ENCODE measurements around the gene ANKRD11. TPM values are rescaled to one million over a fixed set of nuclear protein-coding genes. Genes with fewer than 3 reads are reported as not detected.

ANKRD11 gene
- total RNA-seq, 2 experiments from 2014 or later = 184 to 235 TPM

DNA sequence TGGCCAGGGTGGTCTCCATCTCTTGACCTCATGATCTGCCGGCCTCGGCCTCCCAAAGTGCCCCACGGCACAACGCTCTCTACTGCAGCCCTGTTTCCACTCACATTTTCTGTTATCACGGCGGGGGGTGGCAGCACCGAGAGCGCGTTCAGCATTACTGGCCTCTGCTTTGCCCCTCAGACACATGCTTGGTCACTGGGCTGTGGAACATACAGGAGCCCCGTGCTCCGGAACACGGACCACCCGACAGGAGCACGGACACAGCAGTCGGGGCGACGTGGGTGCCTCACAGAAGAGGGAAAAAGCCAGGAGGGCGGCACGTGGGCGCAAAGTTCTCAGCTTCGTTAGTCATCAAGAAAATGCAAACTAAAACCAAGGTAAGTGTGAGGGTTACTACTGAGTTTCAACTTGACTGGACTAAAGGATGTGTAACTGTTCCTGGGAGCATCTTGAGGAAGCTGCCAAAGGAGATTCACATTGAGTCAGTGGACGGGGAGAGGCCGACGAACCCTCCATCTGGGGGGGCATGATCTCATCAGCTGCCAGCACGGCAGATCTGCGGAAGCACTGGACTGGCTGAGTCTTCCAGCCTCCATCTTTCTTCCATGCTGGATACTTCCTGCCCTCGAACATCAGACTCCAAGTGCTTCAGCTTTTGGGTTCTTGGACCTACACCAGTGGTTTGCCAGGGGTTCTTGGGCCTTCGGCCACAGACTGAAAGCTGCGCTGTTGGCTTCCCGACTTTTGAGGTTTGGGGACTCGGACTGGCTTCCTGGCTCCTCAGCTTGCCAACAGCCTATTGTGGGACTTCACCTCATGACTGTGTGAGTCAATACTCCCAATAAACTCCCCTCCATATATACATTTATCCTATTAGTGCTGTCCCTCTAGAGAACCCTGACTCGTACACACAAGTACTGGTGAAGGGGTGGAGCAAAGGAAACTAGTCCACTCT, 166.0 kb downstream of the ANKRD11 start:
- Mint-ChIP-seq H3K36me3 (peaks cover 36% of the 10 kb centered on the region), H3K27ac (peak overlapping the region; percentile 84), H3K27me3 (no peaks in the 10 kb centered on the region), H3K9me3 (ENCODE audit: low read depth) (no peaks in the 10 kb centered on the region), H3K4me1 (peaks cover 91% of the 10 kb centered on the region), H3K4me3 (peak overlapping the region; percentile 18)
- CTCF ChIA-PET = interaction anchor here (1.0 to 2.5 kb wide), 4 partner anchors 8 to 185 kb away, joined by 3 to 12 read pairs (median 8); no protein-coding TSS in a partner anchor
- peak; percentile 65 for ATAC-seq
- peak; percentile 83 for DNase-seq

- peak overlapping the region; percentile 18 for H3K4me3 Mint-ChIP-seq
- H3K4me1 Mint-ChIP-seq = peaks cover 96% of the 10 kb centered on the region
- no peak for ATAC-seq
- CTCF ChIA-PET = interaction anchor here (1.0 to 2.5 kb wide), 4 partner anchors 7 to 184 kb away, joined by 3 to 12 read pairs (median 7); no protein-coding TSS in a partner anchor
- H3K36me3 Mint-ChIP-seq = peaks cover 38% of the 10 kb centered on the region
- no peaks in the 10 kb centered on the region for H3K9me3 Mint-ChIP-seq (ENCODE audit: low read depth)
- no peak for DNase-seq
- no peaks in the 10 kb centered on the region for H3K27me3 Mint-ChIP-seq
- peak overlapping the region; percentile 86 for H3K27ac Mint-ChIP-seq
Observed at GRCh38 chr16:89323120-89323960, 167.0 kb downstream of the ANKRD11 start.

DNA sequence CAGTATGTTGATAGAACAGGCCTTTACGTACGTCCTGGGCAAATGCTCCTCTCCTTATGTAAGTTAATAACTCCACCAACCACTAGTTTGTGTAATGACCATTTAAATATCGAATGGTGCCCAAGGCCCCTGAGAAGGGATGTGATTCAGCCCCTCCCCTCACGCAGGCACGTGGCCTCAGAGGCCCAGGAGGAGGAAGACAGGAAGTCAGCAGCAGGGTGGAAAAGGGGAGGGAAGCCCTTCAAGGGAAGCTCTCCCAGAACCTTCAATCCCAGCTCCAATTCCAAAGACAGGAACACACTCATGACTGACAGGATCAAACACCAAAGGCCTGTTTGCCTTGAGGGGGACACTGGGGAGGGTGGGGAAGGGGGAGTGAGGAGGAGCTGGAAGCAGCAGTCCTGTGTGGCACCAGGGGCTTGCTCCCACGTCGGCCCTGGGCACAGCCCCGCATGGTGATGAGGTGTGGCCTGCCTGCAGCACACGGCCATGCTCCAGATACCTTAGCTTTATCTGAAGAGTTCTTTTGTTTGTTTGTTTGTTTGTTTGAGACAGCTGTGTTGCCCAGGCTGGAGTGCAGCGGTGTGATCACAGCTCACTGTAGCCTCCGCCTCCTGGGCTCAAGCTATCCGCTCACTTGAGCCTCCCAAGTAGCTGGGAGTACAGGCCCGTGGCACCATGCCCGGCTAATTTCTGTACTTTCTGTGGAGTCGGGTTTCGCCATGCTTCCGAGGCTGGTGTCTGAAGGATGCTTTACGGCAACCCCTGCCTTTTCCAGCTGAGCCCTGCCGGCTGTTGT, 167.8 kb downstream of the ANKRD11 start:
- no peak for ATAC-seq
- CTCF ChIA-PET = interaction anchor here (1.1 to 2.5 kb wide), 2 partner anchors 9 to 15 kb away, joined by 3 to 11 read pairs; no protein-coding TSS in a partner anchor
- DNase-seq = no peak
- Mint-ChIP-seq H3K36me3 (peaks cover 38% of the 10 kb centered on the region), H3K4me3 (peak overlapping the region; percentile 30), H3K27ac (peak overlapping the region; percentile 86), H3K9me3 (ENCODE audit: low read depth) (no peaks in the 10 kb centered on the region), H3K4me1 (peaks cover 96% of the 10 kb centered on the region), H3K27me3 (no peaks in the 10 kb centered on the region)

DNA sequence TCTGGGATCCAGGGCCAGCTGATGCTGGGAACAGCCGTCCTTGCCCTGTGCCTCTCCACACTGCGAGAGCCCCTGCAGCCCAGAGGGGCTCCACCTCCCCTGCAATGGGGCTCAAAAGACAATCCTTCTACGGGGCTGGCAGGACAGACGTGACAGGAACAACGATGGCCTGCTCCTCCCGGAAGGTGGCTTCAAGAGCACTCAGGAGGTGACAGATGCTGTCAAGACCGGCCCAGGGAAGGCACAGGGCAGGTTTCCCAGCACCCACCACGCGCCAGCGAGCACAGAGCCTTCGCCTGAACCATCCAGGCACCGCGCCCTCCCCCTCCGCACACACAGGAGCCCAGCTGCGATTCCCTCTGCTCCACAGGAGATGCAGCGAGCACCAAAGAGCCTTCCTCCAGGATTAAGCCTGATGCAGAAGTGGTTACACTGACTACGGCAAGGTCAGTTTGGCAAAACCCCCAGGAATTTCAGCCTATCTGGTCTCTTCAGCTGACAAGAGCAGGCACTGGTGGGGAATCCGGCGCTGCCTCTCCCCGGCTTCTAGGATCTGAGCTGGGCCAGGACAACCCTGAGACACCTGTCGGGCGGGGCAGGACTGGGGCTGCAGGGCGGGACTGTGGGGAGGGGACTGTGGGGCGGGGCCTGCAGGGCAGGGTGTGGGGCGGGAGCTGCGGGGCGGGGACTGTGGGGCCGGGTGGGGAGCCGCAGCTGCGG, 169.4 kb downstream of the ANKRD11 start:
- Mint-ChIP-seq H3K27ac (peak overlapping the region; percentile 91), H3K4me3 (peak overlapping the region; percentile 69), H3K36me3 (peaks cover 41% of the 10 kb centered on the region), H3K4me1 (peaks cover 96% of the 10 kb centered on the region), H3K27me3 (no peaks in the 10 kb centered on the region), H3K9me3 (ENCODE audit: low read depth) (no peaks in the 10 kb centered on the region)
- ATAC-seq (no peak), DNase-seq (peak; percentile 55)
- CTCF ChIA-PET = interaction anchor here (1.2 kb wide), 1 partner anchor 36 kb away, joined by 3 read pairs; no protein-coding TSS in a partner anchor

DNA sequence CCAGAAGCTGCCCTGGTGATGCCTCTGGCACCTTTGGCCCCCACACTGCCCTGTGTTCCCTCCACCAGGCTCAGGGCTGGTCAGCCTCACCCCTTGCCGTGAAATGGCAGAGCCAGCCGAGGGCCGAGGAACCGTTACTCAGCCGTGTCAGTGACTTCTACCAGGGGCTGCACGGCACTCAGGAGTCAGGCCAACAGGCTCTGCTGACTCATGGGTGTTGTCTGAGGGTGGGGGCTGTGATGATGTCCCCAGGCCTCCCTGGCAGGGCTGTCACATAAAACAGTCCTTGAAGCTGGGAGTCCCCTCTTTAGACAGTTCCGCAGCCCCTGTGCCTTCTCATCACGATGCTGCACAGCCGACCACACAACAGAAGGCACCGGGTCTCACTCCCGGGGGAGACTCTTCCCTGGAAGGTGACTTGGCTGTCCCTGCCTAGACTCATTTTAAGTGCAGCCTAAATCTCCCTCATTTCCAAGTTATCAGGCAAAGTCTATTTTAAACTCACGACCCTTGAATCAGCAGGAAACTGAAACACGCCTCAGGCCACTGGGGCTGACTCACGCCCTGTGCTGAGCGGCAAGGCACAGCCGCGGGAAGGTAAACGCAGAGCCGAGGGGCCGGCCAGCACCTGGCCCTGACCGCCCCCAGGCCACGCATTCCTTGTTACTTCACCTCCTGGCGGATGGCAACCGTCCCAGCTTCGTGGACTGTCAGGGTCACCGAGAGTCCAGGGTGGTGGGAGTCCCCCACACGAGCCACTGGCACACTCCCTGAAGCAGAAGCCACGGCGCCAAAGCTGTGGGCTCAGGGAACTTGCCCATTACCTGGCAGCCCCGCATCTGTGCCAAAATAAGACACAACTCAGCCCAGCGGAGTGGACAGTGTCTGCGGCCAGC, 170.2 kb downstream of the ANKRD11 start:
- ATAC-seq = peak; percentile 43
- Mint-ChIP-seq H3K36me3 (peaks cover 35% of the 10 kb centered on the region), H3K9me3 (ENCODE audit: low read depth) (no peaks in the 10 kb centered on the region), H3K4me1 (peaks cover 96% of the 10 kb centered on the region), H3K27ac (peak overlapping the region; percentile 91), H3K4me3 (peak overlapping the region; percentile 69), H3K27me3 (no peaks in the 10 kb centered on the region)
- CTCF ChIA-PET = interaction anchor here (1.2 kb wide), 1 partner anchor 37 kb away, joined by 3 read pairs; no protein-coding TSS in a partner anchor
- DNase-seq = peak; percentile 75

GRCh38 chr16:89319631-89319885, 170.8 kb downstream of the ANKRD11 start:
- CTCF ChIA-PET = no interaction called here
- H3K4me1 Mint-ChIP-seq = peaks cover 96% of the 10 kb centered on the region
- H3K4me3 Mint-ChIP-seq = peak overlapping the region; percentile 69
- peak overlapping the region; percentile 91 for H3K27ac Mint-ChIP-seq
- no peak for DNase-seq
- no peak for ATAC-seq
- H3K27me3 Mint-ChIP-seq = no peaks in the 10 kb centered on the region
- peaks cover 35% of the 10 kb centered on the region for H3K36me3 Mint-ChIP-seq
- H3K9me3 Mint-ChIP-seq (ENCODE audit: low read depth) = no peaks in the 10 kb centered on the region

DNA sequence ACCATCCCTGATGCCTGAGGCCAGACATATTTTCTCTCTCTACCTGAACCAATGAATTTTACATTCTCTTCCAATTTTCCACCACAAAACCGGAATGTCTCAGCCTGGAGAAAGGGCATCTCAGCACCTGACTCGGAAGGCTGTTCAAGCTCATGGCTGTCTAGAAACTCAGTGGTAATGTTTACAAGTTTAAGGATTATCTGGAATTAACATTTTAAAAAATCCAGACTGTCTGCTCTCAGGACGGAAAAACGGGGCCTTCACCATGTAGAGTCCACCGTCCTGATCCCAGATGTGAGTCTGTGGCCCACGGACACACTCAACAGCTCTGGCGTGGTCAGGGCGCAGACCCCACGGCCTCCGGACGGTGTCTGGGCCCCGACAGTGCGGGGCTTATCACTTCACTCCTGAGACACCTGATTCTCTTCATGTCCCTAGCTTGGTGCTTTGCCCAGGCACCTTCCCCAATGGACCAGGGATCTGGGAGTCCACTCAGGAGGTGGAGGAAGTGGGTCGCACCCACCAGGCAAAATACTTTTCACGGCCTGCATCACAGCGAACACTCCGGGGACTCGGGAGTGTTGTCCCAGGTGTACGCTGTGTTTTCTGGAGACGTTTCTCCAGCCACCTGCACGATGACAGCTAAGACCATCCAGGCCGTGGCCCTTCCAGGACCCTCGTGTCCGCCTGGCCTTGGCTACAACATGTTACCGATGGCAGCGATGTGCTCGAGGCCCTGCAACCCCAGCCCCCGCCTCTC, 171.3 kb downstream of the ANKRD11 start:
- H3K4me3 Mint-ChIP-seq = peak overlapping the region; percentile 69

DNA sequence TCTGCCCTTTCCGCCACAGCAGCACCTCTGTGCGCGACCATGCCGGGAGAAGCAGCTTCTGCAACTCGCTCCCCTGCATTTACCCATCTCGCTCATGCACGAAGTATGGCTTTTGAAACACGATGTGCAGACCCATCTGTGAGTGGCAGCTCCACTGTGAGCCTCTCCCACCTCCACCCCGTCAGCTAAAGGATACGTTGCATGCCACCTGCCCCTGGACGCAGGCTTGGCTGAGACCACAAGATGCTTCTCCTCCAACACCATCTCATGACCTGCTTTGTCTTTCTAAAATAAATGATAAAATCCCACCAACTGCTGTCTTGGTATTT, 172.0 kb downstream of the ANKRD11 start:
- Mint-ChIP-seq H3K4me1 (peaks cover 96% of the 10 kb centered on the region), H3K9me3 (ENCODE audit: low read depth) (no peaks in the 10 kb centered on the region), H3K36me3 (peaks cover 37% of the 10 kb centered on the region), H3K4me3 (no peak overlapping the region), H3K27ac (peak overlapping the region; percentile 91), H3K27me3 (no peaks in the 10 kb centered on the region)
- CTCF ChIA-PET = no interaction called here
- no peak for DNase-seq
- ATAC-seq = no peak

More for the DNA sequence above, 171.3 kb downstream of the ANKRD11 start:
- H3K27ac Mint-ChIP-seq = peak overlapping the region; percentile 91
- H3K27me3 Mint-ChIP-seq = no peaks in the 10 kb centered on the region
- DNase-seq (no peak), ATAC-seq (no peak)
- CTCF ChIA-PET = no interaction called here
- no peaks in the 10 kb centered on the region for H3K9me3 Mint-ChIP-seq (ENCODE audit: low read depth)
- H3K36me3 Mint-ChIP-seq = peaks cover 36% of the 10 kb centered on the region
- peaks cover 96% of the 10 kb centered on the region for H3K4me1 Mint-ChIP-seq

DNA sequence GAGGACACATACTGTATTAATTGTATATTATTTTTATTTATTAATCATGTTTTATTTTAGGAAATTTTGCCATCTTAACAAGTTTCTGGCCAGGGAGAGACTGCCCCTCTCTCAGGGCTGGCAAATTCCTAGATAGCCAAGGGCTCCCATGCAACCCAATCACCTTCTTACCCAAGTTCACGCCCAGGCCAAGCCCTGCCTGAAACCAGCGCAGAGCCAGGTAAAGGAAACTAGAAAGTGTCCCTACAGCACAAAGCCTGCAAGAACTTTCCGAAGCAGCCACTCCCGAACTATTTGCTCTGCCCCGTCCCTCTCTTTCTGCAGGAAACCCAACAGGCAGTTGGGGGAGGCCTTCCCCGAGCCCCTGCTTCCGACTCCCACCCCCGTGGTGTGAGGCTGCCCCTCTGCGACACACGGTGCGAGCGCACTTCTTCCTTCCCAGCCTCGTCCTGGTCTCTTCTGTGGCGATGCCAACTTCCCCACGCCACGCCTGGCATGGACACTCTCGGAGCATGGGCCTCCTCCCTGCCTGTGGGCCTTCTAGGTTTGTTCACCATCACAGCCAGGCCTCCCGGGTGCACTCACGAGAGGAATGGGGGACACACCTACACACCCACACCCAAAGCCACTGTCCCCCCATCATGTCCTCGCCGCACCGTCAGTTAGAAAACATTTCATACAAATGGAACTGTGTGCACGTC, 172.5 kb downstream of the ANKRD11 start:
- no peaks in the 10 kb centered on the region for H3K9me3 Mint-ChIP-seq (ENCODE audit: low read depth)
- H3K4me1 Mint-ChIP-seq = peaks cover 97% of the 10 kb centered on the region
- H3K27ac Mint-ChIP-seq = peak overlapping the region; percentile 91
- ATAC-seq (no peak), DNase-seq (no peak)
- H3K36me3 Mint-ChIP-seq = peaks cover 40% of the 10 kb centered on the region
- CTCF ChIA-PET = interaction anchor here (2.1 kb wide), 1 partner anchor 44 kb away, joined by 8 read pairs; no protein-coding TSS in a partner anchor
- no peaks in the 10 kb centered on the region for H3K27me3 Mint-ChIP-seq
- no peak overlapping the region for H3K4me3 Mint-ChIP-seq

- Mint-ChIP-seq H3K27ac (peak overlapping the region; percentile 99), H3K4me1 (peaks cover 96% of the 10 kb centered on the region), H3K4me3 (peak overlapping the region; percentile 65), H3K27me3 (no peaks in the 10 kb centered on the region), H3K9me3 (ENCODE audit: low read depth) (no peaks in the 10 kb centered on the region), H3K36me3 (peaks cover 40% of the 10 kb centered on the region)
- CTCF ChIA-PET = interaction anchor here (1.2 to 3.3 kb wide), 4 partner anchors 41 to 383 kb away, joined by 3 to 17 read pairs (median 10); partner anchors contain the start of gene SPG7
- no peak for ATAC-seq
- DNase-seq = no peak
Observed at GRCh38 chr16:89317101-89317671, 173.2 kb downstream of the ANKRD11 start.
